ENCODE data around the gene TMEM116.

TMEM116 gene

DNA sequence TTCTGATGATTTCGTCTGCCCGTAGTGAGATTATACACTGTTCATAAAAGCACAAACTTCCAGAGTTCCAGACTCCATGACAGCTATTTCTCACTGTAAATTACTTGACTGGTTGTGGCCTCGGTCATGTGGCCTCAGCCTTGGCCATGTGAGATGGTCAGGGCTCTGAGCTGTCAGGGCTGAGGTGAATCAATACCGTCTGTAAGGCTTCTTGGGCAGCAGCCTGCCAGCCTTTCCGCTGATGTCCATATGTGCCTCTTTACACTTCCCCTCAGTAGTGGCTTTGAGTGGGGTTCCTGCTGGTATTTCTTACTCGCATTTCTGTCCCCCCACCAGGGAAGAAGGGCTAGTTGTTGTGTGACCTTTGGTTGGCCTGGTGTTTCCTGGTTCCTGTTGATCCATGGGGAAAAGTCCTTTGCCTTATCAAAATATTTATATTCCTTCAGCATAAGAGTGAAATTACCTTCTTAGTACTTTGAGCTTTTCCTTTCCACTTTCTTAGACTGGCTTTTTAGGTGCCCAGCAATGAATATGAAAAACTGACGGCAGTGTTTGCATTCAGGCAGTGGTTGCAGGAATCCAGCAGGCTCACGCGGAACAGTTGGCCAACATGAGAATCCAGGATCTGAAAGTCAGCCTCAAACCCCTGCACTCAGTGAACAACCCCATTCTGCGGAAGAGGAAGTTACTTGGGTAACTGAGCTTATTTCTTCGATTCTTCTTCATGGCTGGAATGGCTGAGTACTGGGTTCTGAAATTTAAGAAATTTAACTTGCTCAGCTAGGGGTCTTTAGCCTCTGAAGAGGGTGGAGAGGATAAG, 124.8 kb downstream of the TMEM116 start:
- DNase-seq, result no peak

GRCh38 chr12:111886662-111887545, 126.1 kb downstream of the TMEM116 start:
- no peak for DNase-seq

GRCh38 chr12:111881716-111882115, 131.2 kb downstream of the TMEM116 start:
- no peak for DNase-seq

Data from NCI-H2081 (cell line).